CD4-positive, alpha-beta T cell treated with Interleukin-15 for 4 hours (primary cell): ENCODE data around the gene RAB6B.

Source experiments
- DNase-seq: peaks from one replicate; pipeline ENCODE4 v3.0.0-alpha.2; 2020; ENCODE audit warnings: low spot score

The RAB6B gene

GRCh38 chr3:133895208-133896001, at the start of gene RAB6B:
Gene RAB6B (minus strand): TSS chr3:133895882. CDS start chr3:133895466, 416 bp downstream.
- no peak for DNase-seq

DNA sequence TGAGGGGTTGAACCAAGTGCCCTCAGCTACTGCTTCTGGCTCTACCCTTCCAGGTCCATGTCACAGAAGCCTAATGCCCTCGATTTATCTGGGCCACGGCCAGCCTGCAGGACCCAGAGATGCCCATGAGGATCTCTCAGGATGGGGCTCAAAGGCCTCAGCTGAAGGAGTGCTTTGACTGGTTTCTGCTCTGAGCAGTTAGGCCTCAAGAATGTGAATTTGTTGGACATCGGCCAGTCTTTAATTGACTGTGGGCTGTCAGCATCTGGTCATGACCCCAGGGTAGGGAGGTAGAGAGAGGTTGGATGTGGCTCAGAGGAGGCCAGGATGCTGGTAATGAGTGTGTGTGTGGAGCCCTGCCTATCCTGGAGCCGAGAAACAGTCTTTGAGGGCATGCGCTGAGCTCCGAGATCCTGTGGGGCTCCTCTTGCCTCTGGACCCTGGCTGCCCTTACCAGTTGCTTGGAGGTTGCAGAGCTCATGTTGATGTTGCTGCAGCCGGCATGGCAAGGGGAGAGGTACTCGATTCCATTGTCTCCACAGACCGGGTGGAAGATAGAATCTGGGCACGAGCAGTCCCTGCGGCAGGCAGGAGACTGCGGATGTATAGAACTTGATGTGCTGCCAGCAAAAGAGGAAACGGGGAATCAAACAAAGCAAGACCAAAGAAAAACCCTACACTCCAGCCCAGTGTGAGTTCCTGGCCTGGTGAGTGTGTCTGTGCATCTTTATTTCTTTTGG, 49.1 kb upstream of the RAB6B start:
- DNase-seq, result no peak

DNA sequence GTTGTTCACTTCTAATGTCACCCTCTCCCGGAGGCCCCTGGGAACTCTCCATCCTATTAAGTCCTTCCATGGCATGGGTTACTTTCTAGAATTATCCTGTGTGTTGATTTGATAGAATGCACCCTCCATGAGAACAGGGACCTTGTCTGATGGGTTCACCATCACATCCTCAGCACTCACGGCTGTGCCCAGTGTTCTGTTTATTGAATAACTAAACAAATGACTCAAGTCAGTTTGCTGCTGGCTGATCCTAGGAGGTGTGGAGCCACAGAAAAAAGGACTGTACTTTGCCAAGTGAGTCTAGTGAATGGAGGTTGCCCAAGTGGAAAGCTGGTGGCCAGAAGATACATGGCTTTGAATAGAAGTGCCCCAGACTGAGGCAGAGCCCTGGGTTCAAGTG, 48.5 kb upstream of the RAB6B start:
- DNase-seq, result no peak

DNA sequence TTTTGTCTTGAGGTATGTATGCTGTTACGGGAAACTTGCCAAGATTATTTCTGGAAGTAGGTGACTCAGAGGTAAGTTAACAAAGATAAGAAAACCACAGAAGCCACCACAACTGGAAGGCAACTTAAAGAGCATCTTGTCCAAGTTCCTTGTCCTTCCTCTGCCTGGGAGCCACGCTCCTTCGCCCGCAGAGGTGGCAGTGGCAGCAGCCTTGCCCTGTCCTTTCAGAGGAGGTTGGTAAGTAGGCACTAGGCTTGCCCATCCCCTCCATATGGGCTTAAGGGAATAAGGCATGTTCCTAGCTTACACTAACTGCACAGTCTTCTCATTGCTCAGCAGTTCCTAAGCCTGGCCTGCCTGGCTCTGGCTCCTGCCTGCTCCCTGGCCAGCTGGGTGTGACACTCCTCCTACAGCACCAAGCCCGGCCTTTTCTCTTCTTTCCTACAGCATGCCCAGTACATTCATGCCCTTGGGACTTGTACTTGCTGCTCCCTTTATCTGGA, 48.0 kb upstream of the RAB6B start:
- DNase-seq, result no peak

GRCh38 chr3:133943031-133943535, 47.4 kb upstream of the RAB6B start:
- no peak for DNase-seq

DNA sequence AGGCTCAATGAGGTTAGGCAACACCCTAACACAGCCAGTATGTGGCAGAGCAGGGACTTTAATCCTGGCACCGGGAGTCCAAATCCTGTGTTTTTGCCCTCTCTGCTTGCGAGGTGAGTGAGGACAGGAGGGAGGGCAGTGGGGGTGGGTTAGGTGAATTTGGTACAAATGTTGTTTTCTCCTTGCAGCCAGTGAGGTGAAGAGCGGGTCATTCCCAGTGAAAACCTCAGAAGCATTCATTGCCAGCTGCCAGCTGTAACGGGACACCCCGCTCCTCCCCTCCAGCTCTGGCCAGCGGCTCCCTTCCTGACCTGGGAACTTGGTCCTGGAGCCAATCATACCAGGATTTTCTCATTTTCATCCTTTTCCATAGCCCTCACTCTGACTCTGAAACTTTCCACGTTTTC, 45.7 kb upstream of the RAB6B start:
- DNase-seq, result no peak

DNA sequence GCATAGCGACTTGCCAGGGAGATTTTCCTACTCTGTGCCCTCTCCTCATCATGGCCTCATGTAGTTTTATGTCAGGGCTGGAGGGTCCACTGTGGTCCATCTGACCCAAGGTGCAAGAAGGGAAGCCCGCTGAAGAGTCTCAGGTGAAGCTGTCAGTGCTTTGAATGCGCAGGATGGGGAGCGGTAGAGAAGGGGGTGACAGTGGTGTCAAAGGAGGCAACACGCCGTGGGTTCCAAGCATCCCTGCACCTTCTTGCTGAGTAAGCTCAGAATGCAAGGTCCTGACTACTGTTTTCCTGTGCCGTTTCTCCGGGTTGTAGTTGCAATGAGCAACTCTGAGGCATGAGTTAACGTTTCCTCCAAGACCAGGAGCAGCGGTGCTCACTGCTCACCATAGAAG, 44.9 kb upstream of the RAB6B start:
- no peak for DNase-seq

GRCh38 chr3:133939463-133939835, 43.8 kb upstream of the RAB6B start:
- no peak for DNase-seq

GRCh38 chr3:133938770-133939462, 43.2 kb upstream of the RAB6B start:
- DNase-seq, result no peak

- DNase-seq, result no peak
These were observed 42.3 kb upstream of the RAB6B start for GRCh38 chr3:133937756-133938601.

GRCh38 chr3:133937061-133937686, 41.5 kb upstream of the RAB6B start:
- DNase-seq, result no peak

DNA sequence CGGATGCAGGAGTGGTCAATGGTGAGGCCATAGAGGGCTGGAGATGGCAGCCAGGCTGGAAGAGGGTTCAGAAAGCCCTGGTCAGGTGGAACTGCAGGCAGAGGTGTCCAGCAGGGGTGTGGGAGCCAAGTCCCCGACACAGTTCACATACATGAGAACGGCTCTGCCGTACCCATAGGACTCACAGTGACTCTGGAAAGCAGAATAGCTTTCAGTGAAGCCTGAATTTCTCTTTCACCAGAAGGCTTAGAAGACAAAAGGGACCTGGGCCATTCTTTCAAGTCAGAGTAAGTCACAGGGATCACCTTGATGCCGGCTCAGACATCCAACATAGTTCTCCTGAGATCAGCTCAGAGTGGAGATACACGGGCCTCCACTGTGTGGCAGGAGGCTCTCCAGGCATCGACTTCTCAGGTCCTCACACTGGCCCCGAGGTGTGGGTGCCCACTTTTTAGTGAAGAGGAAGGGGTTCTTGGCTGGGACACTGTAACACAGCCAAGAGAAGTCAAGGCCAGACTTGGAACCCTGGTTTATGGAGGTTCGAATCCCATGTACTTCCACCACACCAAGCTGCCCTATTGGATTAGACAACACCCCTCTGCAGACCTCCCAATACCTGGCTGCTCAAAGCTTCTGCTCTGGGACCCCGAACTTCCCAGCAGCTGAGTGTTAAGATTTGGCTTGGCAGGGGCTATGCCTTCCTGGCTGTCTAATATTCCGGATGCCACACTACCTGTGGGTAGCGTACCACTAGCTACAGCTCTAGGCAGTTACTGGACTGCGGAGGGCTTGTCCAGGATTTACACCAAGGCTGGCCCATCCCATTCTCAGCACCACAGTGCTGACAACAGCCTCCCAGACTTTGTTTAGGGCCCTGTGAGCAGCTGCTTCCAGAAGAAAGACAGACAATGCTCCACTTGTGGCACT, 40.4 kb upstream of the RAB6B start:
- DNase-seq, result no peak

- no peak for DNase-seq
These were observed 39.5 kb upstream of the RAB6B start for GRCh38 chr3:133934996-133935842.

GRCh38 chr3:133934073-133934970, 38.6 kb upstream of the RAB6B start:
- DNase-seq, result no peak

DNA sequence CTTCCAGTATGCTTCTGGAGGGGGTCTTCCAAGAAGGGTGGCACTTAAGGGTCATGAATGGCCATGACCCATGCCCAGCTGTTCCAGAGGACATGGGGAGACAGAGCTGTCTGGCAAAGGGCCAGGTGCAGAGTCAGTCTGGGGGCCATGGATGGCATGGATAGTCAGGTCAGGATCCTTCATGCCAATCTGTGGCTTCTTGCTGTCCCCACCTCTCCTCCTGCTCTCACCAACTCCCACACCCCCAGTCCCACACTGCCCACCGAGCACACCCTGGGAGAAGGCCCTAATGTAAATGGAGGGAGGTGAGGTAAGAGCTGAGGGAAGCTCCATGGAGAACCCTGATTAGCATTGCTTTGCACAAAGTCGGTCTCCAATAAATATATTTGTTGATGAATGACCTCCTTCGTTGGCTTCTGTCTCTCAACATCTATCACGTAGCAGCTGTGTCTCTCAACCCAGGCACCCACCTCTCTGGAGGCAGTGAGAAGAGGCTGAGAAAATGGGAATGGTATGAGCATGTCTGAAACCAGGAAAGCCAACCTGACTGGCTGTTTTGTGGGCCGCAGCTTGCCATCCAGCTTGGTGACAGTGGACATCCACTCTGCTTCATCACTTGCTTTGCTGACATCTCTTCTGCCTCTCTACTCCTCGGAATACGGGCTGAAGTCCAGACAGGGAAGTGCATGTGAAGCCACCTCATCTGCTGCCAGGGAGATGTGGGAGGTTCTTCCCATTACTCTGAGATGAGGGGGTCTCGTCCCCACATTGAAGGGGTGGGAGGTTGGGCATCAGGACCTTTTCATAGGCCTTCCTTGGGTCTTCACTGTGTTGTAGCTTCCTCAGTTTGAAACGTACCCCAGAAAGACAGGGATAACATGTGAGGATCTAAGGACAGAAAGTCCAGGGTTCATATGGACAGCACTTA, 37.7 kb upstream of the RAB6B start:
- DNase-seq, result no peak

DNA sequence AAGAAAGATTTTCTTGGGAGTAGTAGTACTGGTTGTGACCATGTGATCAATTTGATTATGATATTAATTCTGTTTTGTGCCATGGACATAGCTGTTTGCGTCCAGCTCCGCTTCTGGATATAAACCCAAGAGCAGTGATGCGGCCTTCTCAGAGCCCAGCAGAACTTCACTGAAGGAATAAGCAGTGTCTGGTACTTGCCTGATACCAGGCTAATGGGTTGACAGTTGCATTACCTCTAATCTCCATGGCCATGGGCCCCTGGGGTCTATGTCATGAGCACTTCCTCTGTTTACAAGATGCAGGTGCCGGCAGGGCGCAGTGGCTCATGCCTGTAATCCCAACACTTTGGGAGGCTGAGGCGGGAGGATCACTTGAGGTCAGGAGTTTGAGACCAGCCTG, 36.3 kb upstream of the RAB6B start:
- no peak for DNase-seq

DNA sequence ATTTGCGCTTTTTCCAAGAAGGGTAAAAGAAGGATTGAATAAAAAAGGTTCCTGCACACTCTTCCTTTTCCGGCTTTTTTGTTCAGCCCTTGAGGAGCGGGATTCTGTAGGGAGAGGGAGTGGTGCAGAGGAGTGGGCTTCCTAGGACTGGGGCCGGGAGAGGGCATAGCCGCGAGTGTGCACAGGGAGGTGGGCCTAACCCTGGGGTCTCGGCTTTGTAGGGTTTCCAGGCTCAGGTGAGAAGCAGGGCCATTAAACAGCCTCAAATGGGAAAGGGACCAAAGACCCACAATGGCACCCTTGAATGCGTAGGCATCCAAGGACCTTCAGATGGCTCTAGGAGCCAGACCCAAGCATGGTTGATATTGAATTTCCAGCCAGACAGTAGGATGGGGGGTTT, 35.4 kb upstream of the RAB6B start:
- no peak for DNase-seq
